Activated naive CD4-positive, alpha-beta T cell treated with anti-CD3 and anti-CD28 coated beads, Interleukin-2, amount 50 U/mL, for 24 hours (primary cell): ENCODE measurements around the gene MLXIPL.
A peak's percentile ranks its signal among the peaks of the same experiment; 100 is the strongest.

Experiments
- H3K27ac Mint-ChIP-seq: one replicate; pipeline ENCODE4 v1.8.0; 2021; ENCODE audit warnings: mild to moderate bottlenecking, mixed read lengths
- H3K27me3 Mint-ChIP-seq: one replicate; pipeline ENCODE4 v1.8.0; 2021; ENCODE audit warnings: mixed read lengths
- H3K36me3 Mint-ChIP-seq: one replicate; pipeline ENCODE4 v1.8.0; 2021; ENCODE audit warnings: mixed read lengths
- H3K4me1 Mint-ChIP-seq: one replicate; pipeline ENCODE4 v1.8.0; 2021; ENCODE audit warnings: mixed read lengths
- H3K4me3 Mint-ChIP-seq: one replicate; pipeline ENCODE4 v1.8.0; 2021; ENCODE audit warnings: mild to moderate bottlenecking, mixed read lengths
- H3K9me3 Mint-ChIP-seq: one replicate; pipeline ENCODE4 v1.8.0; 2021; ENCODE audit warnings: mixed read lengths

The MLXIPL gene

GRCh38 chr7:73648593-73649332, 24.4 kb upstream of the MLXIPL start:
- H3K27me3 Mint-ChIP-seq: peaks cover 37% of the 10 kb centered on the region
- H3K4me3 Mint-ChIP-seq: peak overlapping the region; percentile 67
- H3K36me3 Mint-ChIP-seq: peaks cover 2% of the 10 kb centered on the region
- H3K9me3 Mint-ChIP-seq: no peaks in the 10 kb centered on the region
- no peak overlapping the region for H3K27ac Mint-ChIP-seq
- H3K4me1 Mint-ChIP-seq: peaks cover 12% of the 10 kb centered on the region

DNA sequence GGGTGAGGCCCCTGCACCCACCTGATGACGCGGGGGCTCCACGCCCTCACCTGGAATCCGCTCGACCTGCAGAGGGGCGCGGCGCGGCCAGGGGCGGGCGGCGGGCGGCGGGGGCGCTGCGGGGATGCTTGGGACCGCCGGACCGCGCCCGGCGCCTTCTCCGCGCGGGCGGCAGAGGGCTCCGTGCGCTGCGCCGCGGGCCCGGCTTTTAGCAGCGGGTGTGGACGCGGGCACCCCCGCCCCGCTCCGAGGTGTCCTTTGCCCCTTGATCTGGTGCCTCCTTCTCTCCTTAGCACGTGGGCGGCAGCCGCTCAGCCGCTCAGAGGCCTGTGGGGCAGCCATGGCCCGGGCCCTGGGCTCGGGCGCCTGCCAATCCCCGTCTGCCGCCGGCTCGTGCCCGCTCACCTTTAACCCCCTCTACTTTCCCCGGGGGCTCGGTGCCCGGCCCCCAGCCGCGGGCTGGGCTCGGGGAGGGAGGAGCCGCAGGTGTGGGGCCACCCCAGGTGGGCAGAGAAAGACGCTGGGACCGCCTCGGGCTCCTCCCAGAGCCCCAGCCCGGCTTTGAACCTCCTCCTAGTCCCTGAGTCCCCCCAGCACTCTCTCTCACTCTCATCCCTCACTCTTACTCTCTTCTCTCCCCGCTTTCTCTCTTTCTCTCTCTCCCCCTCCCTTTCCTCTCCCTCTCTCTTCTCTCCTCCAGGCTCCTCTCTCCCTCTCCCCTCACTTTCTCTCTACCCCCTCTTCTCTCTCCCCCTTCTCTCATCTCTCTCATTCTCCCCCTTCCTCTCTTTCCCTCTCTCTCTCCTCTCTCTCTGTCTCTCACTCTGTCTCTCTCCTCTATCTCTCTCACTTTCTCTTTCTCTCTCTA, 23.6 kb upstream of the MLXIPL start:
- H3K27me3 Mint-ChIP-seq: peaks cover 38% of the 10 kb centered on the region
- peaks cover 2% of the 10 kb centered on the region for H3K36me3 Mint-ChIP-seq
- peak overlapping the region; percentile 67 for H3K4me3 Mint-ChIP-seq
- no peak overlapping the region for H3K27ac Mint-ChIP-seq
- peaks cover 12% of the 10 kb centered on the region for H3K4me1 Mint-ChIP-seq
- no peaks in the 10 kb centered on the region for H3K9me3 Mint-ChIP-seq

GRCh38 chr7:73646785-73647724, 22.7 kb upstream of the MLXIPL start:
- no peak overlapping the region for H3K4me3 Mint-ChIP-seq
- no peaks in the 10 kb centered on the region for H3K9me3 Mint-ChIP-seq
- H3K27ac Mint-ChIP-seq: no peak overlapping the region
- H3K36me3 Mint-ChIP-seq: peaks cover 2% of the 10 kb centered on the region
- peaks cover 34% of the 10 kb centered on the region for H3K27me3 Mint-ChIP-seq
- H3K4me1 Mint-ChIP-seq: peaks cover 12% of the 10 kb centered on the region

DNA sequence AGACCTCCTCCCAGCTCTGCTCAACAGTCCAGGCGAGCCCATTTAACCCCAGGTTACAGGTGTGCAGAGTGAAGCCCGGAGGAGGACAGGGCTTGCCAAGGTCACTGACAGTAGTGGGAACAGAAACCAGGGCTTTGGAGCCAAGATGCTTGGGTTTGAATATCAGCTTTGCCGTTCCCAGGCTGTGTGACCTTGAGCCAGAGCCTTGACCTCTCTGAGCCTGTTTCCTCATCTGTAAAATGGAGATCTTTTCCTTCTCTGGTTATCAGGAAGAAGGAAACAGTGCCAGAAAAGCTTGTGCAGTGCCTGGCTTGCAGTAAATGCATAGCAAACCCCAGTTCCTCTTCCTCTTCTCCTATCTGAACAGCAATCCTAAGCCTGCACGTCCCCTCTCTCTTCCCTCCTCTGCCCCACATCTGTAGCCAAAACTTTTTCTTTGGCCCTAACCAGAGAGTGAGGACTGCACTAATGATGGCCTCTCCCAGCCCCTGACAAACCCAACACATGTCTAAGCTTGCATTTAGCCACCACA, 21.4 kb upstream of the MLXIPL start:
- no peaks in the 10 kb centered on the region for H3K9me3 Mint-ChIP-seq
- H3K4me1 Mint-ChIP-seq: peaks cover 12% of the 10 kb centered on the region
- H3K4me3 Mint-ChIP-seq: no peak overlapping the region
- peaks cover 2% of the 10 kb centered on the region for H3K36me3 Mint-ChIP-seq
- H3K27ac Mint-ChIP-seq: no peak overlapping the region
- H3K27me3 Mint-ChIP-seq: peaks cover 28% of the 10 kb centered on the region

GRCh38 chr7:73644688-73645286, 20.5 kb upstream of the MLXIPL start:
- Mint-ChIP-seq H3K9me3 (no peaks in the 10 kb centered on the region), H3K4me3 (no peak overlapping the region), H3K27me3 (peaks cover 22% of the 10 kb centered on the region), H3K27ac (no peak overlapping the region), H3K4me1 (peaks cover 12% of the 10 kb centered on the region), H3K36me3 (peaks cover 2% of the 10 kb centered on the region)

DNA sequence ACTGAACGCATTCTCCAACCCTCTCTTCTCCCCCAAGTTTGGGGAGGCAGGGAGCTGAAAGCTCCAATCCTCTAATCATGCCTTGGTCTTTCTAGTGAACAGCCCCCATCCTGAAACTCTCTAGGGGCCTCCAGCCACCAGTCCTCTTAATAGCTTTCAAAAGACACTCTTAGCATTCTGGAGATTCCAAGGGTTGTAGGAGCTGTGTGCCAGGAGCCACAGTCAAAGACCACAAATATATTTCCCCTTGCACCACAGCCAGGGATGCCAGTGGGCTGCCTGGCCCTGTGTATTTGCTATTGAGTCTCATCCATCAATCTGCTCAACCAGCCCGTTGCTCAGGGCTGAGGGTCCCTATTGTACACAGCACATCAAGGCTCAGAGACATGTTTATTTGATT, 18.5 kb upstream of the MLXIPL start:
- no peaks in the 10 kb centered on the region for H3K4me1 Mint-ChIP-seq
- no peaks in the 10 kb centered on the region for H3K36me3 Mint-ChIP-seq
- H3K9me3 Mint-ChIP-seq: no peaks in the 10 kb centered on the region
- H3K27ac Mint-ChIP-seq: no peak overlapping the region
- H3K27me3 Mint-ChIP-seq: peaks cover 9% of the 10 kb centered on the region
- no peak overlapping the region for H3K4me3 Mint-ChIP-seq

DNA sequence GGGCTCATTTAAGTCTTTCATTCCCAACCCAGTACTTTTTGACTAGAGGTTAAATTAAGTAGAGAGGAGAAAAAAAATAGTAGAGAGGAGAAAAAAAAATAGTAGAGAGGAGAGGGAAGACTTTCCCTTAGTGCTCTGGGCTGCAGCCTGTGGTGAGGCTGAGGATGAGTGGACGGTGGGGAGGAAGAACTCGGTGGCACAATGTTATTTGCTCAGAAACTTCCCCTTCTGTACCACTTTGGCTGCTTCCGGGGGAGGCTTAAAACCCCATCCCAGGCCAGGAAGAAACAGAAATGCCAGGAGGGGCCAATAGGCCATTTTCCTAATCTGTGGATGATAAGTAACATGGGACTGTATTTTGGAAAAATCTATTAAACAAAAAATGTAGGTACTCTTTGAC, 14.6 kb upstream of the MLXIPL start:
- Mint-ChIP-seq H3K4me1 (no peaks in the 10 kb centered on the region), H3K27me3 (peaks cover 10% of the 10 kb centered on the region), H3K27ac (no peak overlapping the region), H3K9me3 (no peaks in the 10 kb centered on the region), H3K36me3 (no peaks in the 10 kb centered on the region), H3K4me3 (no peak overlapping the region)

DNA sequence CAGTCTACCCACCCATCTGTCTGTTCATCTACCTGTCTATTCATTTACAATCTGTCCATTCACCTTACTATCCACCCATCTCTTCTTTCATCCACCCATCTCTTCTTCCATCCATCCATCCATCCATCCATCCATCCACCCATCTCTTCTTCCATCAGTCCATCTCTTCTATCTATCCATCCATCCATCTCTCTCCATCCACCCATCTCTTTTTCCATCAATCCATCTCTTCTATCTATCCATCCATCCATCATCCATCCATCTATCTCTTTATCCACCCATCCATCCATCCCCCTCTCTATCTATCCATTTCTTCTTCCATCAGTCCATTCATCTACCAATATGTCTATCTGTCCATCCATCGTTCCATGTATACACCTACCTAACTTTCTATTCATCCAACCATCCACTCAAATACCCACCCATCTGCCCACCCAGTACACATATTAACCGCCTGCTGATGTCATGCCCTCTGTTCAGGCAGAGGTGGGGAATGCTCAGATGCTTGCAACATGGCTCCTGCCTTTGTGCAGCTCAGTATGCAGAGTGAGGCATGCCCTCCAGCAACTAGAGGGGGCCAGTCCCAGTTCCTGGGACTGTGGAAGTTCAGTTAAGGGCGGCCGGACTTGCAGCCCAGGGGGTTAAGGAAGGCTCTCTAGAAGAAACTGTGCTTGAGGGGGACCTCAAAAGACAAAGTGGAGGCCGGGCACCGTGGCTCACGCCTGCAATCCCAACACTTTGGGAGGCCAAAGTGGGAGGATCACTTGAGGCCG, 11.3 kb upstream of the MLXIPL start:
- H3K9me3 Mint-ChIP-seq: no peaks in the 10 kb centered on the region
- H3K4me1 Mint-ChIP-seq: no peaks in the 10 kb centered on the region
- peaks cover 13% of the 10 kb centered on the region for H3K27me3 Mint-ChIP-seq
- no peaks in the 10 kb centered on the region for H3K36me3 Mint-ChIP-seq
- H3K27ac Mint-ChIP-seq: no peak overlapping the region
- no peak overlapping the region for H3K4me3 Mint-ChIP-seq

- Mint-ChIP-seq H3K9me3 (no peaks in the 10 kb centered on the region), H3K4me3 (no peak overlapping the region), H3K36me3 (no peaks in the 10 kb centered on the region), H3K4me1 (no peaks in the 10 kb centered on the region), H3K27me3 (peaks cover 16% of the 10 kb centered on the region), H3K27ac (no peak overlapping the region)
These were observed 9.5 kb upstream of the MLXIPL start for GRCh38 chr7:73633844-73634243.

DNA sequence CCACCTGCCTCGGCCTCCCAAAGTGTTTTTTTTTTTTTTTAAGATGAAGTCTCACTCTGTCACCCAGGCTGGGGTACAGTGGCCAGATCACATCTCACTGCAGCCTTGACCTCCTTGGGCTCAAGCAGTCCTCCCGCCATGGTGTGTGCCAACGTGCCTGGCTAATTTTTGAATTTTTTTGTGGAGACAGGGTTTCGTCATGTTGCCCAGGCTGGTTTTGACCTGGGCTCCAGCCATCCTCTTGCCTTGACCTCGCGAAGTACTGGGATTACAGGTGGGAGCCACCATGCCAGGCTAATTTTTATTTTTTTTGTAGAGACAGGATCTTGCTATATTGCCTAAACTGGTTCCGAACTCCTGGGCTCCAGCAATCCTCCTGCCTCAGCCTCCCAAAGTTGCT, 9.0 kb upstream of the MLXIPL start:
- Mint-ChIP-seq H3K36me3 (no peaks in the 10 kb centered on the region), H3K27me3 (peaks cover 19% of the 10 kb centered on the region), H3K4me3 (no peak overlapping the region), H3K4me1 (no peaks in the 10 kb centered on the region), H3K27ac (no peak overlapping the region), H3K9me3 (no peaks in the 10 kb centered on the region)

DNA sequence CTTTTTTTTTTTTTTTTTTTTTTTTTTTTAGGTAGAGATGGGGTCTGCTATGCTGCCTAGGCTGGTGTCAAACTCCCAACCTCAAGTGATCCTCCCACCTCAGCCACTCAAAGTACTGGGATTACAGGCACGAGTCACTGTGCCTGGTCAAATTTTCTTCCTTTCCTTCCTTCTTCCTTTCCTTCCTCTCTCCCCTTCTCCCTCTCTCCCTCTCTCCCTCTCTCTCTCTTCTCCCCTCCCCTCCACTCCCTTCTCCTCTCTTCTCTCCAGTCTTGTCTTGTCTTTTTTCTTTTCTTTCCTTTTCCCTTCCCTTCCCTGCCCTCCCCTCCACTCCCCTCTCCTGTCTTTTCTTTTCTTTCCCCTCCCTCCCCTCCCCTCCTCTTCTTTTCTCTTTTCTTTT, 7.2 kb upstream of the MLXIPL start:
- Mint-ChIP-seq H3K4me3 (no peak overlapping the region), H3K9me3 (no peaks in the 10 kb centered on the region), H3K36me3 (no peaks in the 10 kb centered on the region), H3K4me1 (no peaks in the 10 kb centered on the region), H3K27ac (no peak overlapping the region), H3K27me3 (peaks cover 28% of the 10 kb centered on the region)

DNA sequence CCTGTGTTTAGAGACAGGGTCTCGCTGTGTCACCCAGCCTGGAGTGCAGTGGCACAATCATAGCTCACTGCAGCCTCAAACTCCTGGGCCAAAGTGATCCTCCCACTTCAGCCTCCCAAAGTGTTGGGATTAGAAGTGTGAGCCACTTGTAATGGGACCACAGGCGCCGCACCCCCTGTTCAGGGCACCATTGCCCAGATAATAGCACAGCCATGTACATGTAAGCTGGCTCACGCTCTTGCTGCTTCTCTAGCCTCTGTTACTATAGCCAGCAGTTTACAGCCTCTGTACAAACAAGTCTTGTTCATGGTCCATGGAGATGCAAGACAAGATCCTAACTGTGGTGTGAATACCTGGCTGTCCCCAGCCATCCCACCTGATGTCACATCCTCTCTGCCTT, 4.2 kb upstream of the MLXIPL start:
- Mint-ChIP-seq H3K9me3 (no peaks in the 10 kb centered on the region), H3K27me3 (peaks cover 28% of the 10 kb centered on the region), H3K27ac (no peak overlapping the region), H3K36me3 (no peaks in the 10 kb centered on the region), H3K4me1 (no peaks in the 10 kb centered on the region), H3K4me3 (no peak overlapping the region)

DNA sequence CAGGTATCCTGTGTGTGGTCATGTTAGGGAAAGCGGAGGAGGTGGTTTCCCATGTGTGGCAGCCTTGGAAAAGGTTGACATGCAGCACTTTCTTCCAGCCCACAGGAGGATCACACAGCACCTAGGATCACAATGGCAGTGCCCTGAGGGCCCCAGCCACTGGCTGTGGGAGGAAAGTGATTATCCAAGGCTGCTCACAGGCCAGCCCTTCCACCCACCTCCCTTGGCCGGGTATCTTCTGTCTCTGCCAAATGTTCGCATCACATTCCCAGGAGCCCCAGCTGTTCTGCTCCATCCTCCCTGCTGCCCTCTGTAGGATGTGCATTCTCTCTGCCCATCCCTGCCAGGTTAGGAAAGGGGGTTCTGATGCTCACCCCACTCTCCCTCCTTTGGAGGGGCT, 2.5 kb upstream of the MLXIPL start:
- Mint-ChIP-seq H3K4me1 (no peaks in the 10 kb centered on the region), H3K27ac (peak overlapping the region; percentile 65), H3K4me3 (no peak overlapping the region), H3K36me3 (no peaks in the 10 kb centered on the region), H3K27me3 (peaks cover 32% of the 10 kb centered on the region), H3K9me3 (no peaks in the 10 kb centered on the region)

GRCh38 chr7:73625276-73625675, 954 bp upstream of the MLXIPL start:
- H3K36me3 Mint-ChIP-seq: no peaks in the 10 kb centered on the region
- H3K4me3 Mint-ChIP-seq: no peak overlapping the region
- H3K27me3 Mint-ChIP-seq: peaks cover 36% of the 10 kb centered on the region
- no peak overlapping the region for H3K27ac Mint-ChIP-seq
- H3K9me3 Mint-ChIP-seq: no peaks in the 10 kb centered on the region
- no peaks in the 10 kb centered on the region for H3K4me1 Mint-ChIP-seq
